ENCODE data around the gene ADAM22. TPM values are rescaled to one million over a fixed set of nuclear protein-coding genes. Genes with fewer than 3 reads are reported as not detected.

Gene ADAM22
- total and polyA plus RNA-seq, 2 of the 4 experiments (the other 2 are of a cell fraction): 0.03 to 0.18 TPM

DNA sequence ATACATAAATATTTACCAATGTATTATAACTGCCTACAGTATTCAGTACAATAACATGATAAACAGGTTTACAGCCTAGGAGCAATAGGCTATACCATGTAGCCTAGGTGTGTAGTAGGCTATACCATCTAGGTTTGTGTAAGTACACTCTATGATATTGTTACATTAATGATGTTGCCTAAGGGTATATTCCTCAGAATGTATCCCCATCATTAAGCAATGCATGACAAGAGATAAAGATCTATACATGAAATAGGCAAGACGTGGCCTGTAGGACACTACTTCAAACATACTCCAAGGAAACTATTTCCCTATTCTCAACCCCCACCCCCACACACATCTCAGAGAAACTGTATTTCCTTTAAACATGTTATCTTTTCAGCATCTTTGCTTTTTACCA lies 15.3 kb upstream of the ADAM22 start:
- Histone ChIP-seq H4K8ac (ENCODE audit: low read depth in 2 of 2, low read length in 2 of 2) (no peak overlapping the region), H3K14ac (replicated peaks; ENCODE audit: low read depth, low read length) (no peak overlapping the region), H3K27me3 (ENCODE audit: control insufficient read depth, insufficient read depth, low read length) (no peaks in the 10 kb centered on the region; the same call in 1 of the 2 replicates), H3K79me1 (ENCODE audit: low read depth in 1 of 2, low read length in 2 of 2) (no peaks in the 10 kb centered on the region), H2BK20ac (ENCODE audit: low read depth, low read length) (no peak overlapping the region), H3K9me3 (ENCODE audit: control insufficient read depth, insufficient read depth, low read length) (no peaks in the 10 kb centered on the region), H2AFZ (replicated peaks; ENCODE audit: low read length, poor library complexity) (no peak overlapping the region), H3K27ac (ENCODE audit: insufficient read depth, low read length) (no peak overlapping the region), H2AK9ac (replicated peaks; ENCODE audit: low read depth, low read length, poor library complexity) (no peak overlapping the region), H3K4me3 (ENCODE audit: insufficient read depth, low read depth, low read length) (no peak overlapping the region), H4K5ac (ENCODE audit: low read depth, low read length) (no peak overlapping the region), H3K9me1 (ENCODE audit: insufficient read depth, low read length) (no peaks in the 10 kb centered on the region; the same call in 1 of the 2 replicates), H2BK5ac (ENCODE audit: low read depth, low read length, poor library complexity, severe bottlenecking) (no peak overlapping the region), H3K23ac (ENCODE audit: low read depth, low read length) (no peak overlapping the region), H4K20me1 (ENCODE audit: insufficient read depth, low read length) (no peaks in the 10 kb centered on the region), H2BK120ac (ENCODE audit: low read depth, low read length) (no peak overlapping the region), H4K91ac (ENCODE audit: insufficient read depth, low read depth, low read length) (no peak overlapping the region), H3K18ac (ENCODE audit: low read depth, low read length) (no peak overlapping the region), H3K9ac (ENCODE audit: low read depth, low read length) (no peak overlapping the region), H3K36me3 (ENCODE audit: control insufficient read depth, insufficient read depth, low read length) (no peaks in the 10 kb centered on the region), H3K4me1 (ENCODE audit: control insufficient read depth, insufficient read depth, low read length) (no peaks in the 10 kb centered on the region), H2BK15ac (ENCODE audit: low read depth, low read length) (no peak overlapping the region), H3K4ac (ENCODE audit: low read depth, low read length) (no peak overlapping the region), H3K4me2 (ENCODE audit: low read depth, low read length) (no peak overlapping the region), H3K56ac (ENCODE audit: extremely low read depth, insufficient read depth, low read length) (no peak overlapping the region), H2AK5ac (ENCODE audit: low read depth, low read length) (no peak overlapping the region)
- CTCF ChIA-PET: no interaction called here
- WGBS, 2 experiments (ENCODE audit: extremely low coverage in 2 of 2, insufficient read length in 1 of 2): no CpG with 5 or more reads among the region's 1 CpG
- ATAC-seq (ENCODE audit: low read depth) (no peak), DNase-seq (no peak)
- intact Hi-C loops (cut with micrococcal nuclease) (no loop called here), in situ Hi-C loops (cut with MboI; ENCODE audit: low sequenced_read_pairs) (no loop called here), dilution Hi-C loops (cut with HindIII; ENCODE audit: low sequenced_read_pairs, unreplicated experiment) (no loop called here)
- BruUV-seq (replicated peaks): no TSS peak
- POLR2A ChIA-PET (ENCODE audit: unreplicated experiment): no interaction called here
- no peak for TF ChIP-seq RCOR1 (IDR thresholded peaks at IDR 0.05; ENCODE audit: insufficient replicate concordance, low read length)
- TF ChIP-seq CTCF (conservative IDR thresholded peaks at IDR 0.05; ENCODE audit: low read depth, low read length): no peak
- TF ChIP-seq MAFK (IDR thresholded peaks at IDR 0.05; ENCODE audit: low read depth, low read length): no peak
- TF ChIP-seq CHD1 (IDR thresholded peaks at IDR 0.05; ENCODE audit: low read depth, low read length): no peak
- TF ChIP-seq, protein P1, sequence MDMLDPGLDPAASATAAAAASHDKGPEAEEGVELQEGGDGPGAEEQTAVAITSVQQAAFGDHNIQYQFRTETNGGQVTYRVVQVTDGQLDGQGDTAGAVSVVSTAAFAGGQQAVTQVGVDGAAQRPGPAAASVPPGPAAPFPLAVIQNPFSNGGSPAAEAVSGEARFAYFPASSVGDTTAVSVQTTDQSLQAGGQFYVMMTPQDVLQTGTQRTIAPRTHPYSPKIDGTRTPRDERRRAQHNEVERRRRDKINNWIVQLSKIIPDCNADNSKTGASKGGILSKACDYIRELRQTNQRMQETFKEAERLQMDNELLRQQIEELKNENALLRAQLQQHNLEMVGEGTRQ (IDR thresholded peaks at IDR 0.05; ENCODE audit: low read depth, low read length): no peak
- TF ChIP-seq FOS (IDR thresholded peaks at IDR 0.05; ENCODE audit: low read depth, low read length): no peak
- TF ChIP-seq NFE2L2 (IDR thresholded peaks at IDR 0.05; ENCODE audit: low read depth, low read length): no peak
- TF ChIP-seq CEBPB (IDR thresholded peaks at IDR 0.05; ENCODE audit: low read depth, low read length): no peak
- TF ChIP-seq BHLHE40 (IDR thresholded peaks at IDR 0.05; ENCODE audit: low read depth, low read length): no peak
- no peak for TF ChIP-seq RFX5 (IDR thresholded peaks at IDR 0.05; ENCODE audit: low read depth, low read length)
- no peak for TF ChIP-seq POLR2A (IDR thresholded peaks at IDR 0.05; ENCODE audit: low read depth, low read length)
- no peak for TF ChIP-seq MXI1 (IDR thresholded peaks at IDR 0.05; ENCODE audit: borderline replicate concordance, low read depth, low read length)
- TF ChIP-seq RAD21 (IDR thresholded peaks at IDR 0.05; ENCODE audit: low read length): no peak
- no peak for TF ChIP-seq ELK1 (IDR thresholded peaks at IDR 0.05; ENCODE audit: borderline replicate concordance, low read depth, low read length)
- no peak for TF ChIP-seq SMC3 (IDR thresholded peaks at IDR 0.05; ENCODE audit: low read depth, low read length)
- no peak for TF ChIP-seq MAZ (IDR thresholded peaks at IDR 0.05; ENCODE audit: borderline replicate concordance, low read depth, low read length)

Data from IMR-90 (cell line).